ENCODE data around the gene C5AR1. TPM values are rescaled to one million over a fixed set of nuclear protein-coding genes. Genes with fewer than 3 reads are reported as not detected.

Gene C5AR1
- total RNA-seq, 2 experiments from 2014 or later: 4.4 to 5.8 TPM

DNA sequence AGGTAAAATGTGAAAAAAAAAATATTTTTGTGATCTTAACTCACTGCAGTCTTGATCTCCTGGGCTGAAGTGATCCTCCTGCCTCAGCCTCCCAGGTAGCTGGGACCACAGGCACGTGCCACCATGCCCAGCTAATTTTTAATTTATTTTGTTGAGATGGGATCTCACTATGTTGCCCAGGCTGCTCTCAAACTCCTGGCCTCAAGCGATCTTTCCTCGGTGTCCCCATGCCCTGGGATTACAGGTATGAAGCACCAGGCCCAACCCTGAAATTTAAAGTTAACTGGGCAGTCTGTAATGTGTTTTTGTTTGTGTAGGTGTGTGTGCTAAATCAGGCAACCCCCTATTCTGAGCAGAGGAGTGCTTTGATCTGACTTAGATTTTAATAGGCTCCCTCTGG is 3.4 kb upstream of the C5AR1 start:
- no peak for TF ChIP-seq CTCF (IDR thresholded peaks at IDR 0.05)
- H3K4me3 Mint-ChIP-seq: no peak overlapping the region
- H3K27ac ChIP-seq (ENCODE audit: low read depth in 1 of 2, low read length in 2 of 2): no peak overlapping the region
- DNase-seq: no peak
- H3K4me3 ChIP-seq (ENCODE audit: low read length): no peak overlapping the region
- no peak for ATAC-seq (ENCODE audit: poor library complexity)
- H3K4me1 ChIP-seq (ENCODE audit: insufficient read depth, low read length): peaks cover 7% of the 10 kb centered on the region
- intact Hi-C loops (cut with DNase I, micrococcal nuclease): no loop called here
- no peaks in the 10 kb centered on the region for H3K36me3 Mint-ChIP-seq (ENCODE audit: low read depth)
- H3K4me1 Mint-ChIP-seq (ENCODE audit: low read depth): peaks cover 5% of the 10 kb centered on the region
- no peaks in the 10 kb centered on the region for H3K9me3 Mint-ChIP-seq
- CTCF ChIA-PET: interaction anchor here (1.3 kb wide), 1 partner anchor 85 kb away, joined by 3 read pairs; no protein-coding TSS in a partner anchor
- peaks cover 0 to 3% of the 10 kb centered on the region in 2 experiments for H3K27me3 ChIP-seq (ENCODE audit: control insufficient read depth in 1 of 2, insufficient read depth in 2 of 2, low read length in 2 of 2)
- H3K27ac Mint-ChIP-seq: no peak overlapping the region
- no peaks in the 10 kb centered on the region for H3K9me3 ChIP-seq (ENCODE audit: control insufficient read depth in 1 of 2, insufficient read depth in 1 of 2, low read length in 2 of 2)
- POLR2A ChIA-PET: no interaction called here
- no peaks in the 10 kb centered on the region for H3K36me3 ChIP-seq (ENCODE audit: insufficient read depth, low read length)
- H3K27me3 Mint-ChIP-seq: peaks cover 25% of the 10 kb centered on the region

GRCh38 chr19:47309038-47309437 is 623 bp upstream of the C5AR1 start:
- Mint-ChIP-seq H3K9me3 (no peaks in the 10 kb centered on the region), H3K36me3 (ENCODE audit: low read depth) (no peaks in the 10 kb centered on the region), H3K27ac (no peak overlapping the region), H3K4me3 (no peak overlapping the region), H3K4me1 (ENCODE audit: low read depth) (peaks cover 5% of the 10 kb centered on the region), H3K27me3 (peaks cover 25% of the 10 kb centered on the region)
- Histone ChIP-seq H3K36me3 (ENCODE audit: insufficient read depth, low read length) (no peaks in the 10 kb centered on the region), H3K4me1 (ENCODE audit: insufficient read depth, low read length) (peaks cover 4% of the 10 kb centered on the region), H3K9me3 (ENCODE audit: control insufficient read depth in 1 of 2, insufficient read depth in 1 of 2, low read length in 2 of 2) (no peaks in the 10 kb centered on the region), H3K27ac (ENCODE audit: low read depth in 1 of 2, low read length in 2 of 2) (no peak overlapping the region), H3K4me3 (ENCODE audit: low read length) (no peak overlapping the region), H3K27me3 (ENCODE audit: control insufficient read depth in 1 of 2, insufficient read depth in 2 of 2, low read length in 2 of 2) (peaks cover 0 to 3% of the 10 kb centered on the region in 2 experiments)
- ChIA-PET CTCF (no interaction called here), POLR2A (no interaction called here)
- intact Hi-C loops (cut with DNase I, micrococcal nuclease): no loop called here
- DNase-seq (no peak), ATAC-seq (ENCODE audit: poor library complexity) (no peak)
- no peak for TF ChIP-seq CTCF (IDR thresholded peaks at IDR 0.05)

GRCh38 chr19:47310323-47310722 is 662 bp downstream of the C5AR1 start:
- peaks cover 2% of the 10 kb centered on the region for H3K4me1 Mint-ChIP-seq (ENCODE audit: low read depth)
- H3K27me3 Mint-ChIP-seq: peaks cover 24% of the 10 kb centered on the region
- H3K4me1 ChIP-seq (ENCODE audit: insufficient read depth, low read length): peaks cover 2% of the 10 kb centered on the region
- intact Hi-C loops (cut with DNase I, micrococcal nuclease): no loop called here
- peak overlapping the region; percentile 5 for H3K4me3 ChIP-seq (ENCODE audit: low read length)
- ChIA-PET CTCF (interaction anchor here (1.2 kb wide), 1 partner anchor 39 kb away, joined by 3 read pairs; the partner anchor contains the start of gene DHX34), POLR2A (no interaction called here)
- peaks cover 0 to 3% of the 10 kb centered on the region in 2 experiments for H3K27me3 ChIP-seq (ENCODE audit: control insufficient read depth in 1 of 2, insufficient read depth in 2 of 2, low read length in 2 of 2)
- ATAC-seq (ENCODE audit: poor library complexity): no peak
- H3K4me3 Mint-ChIP-seq: no peak overlapping the region
- H3K36me3 ChIP-seq (ENCODE audit: insufficient read depth, low read length): no peaks in the 10 kb centered on the region
- DNase-seq: no peak
- H3K27ac Mint-ChIP-seq: no peak overlapping the region
- no peaks in the 10 kb centered on the region for H3K36me3 Mint-ChIP-seq (ENCODE audit: low read depth)
- H3K9me3 Mint-ChIP-seq: no peaks in the 10 kb centered on the region
- no peak for TF ChIP-seq CTCF (IDR thresholded peaks at IDR 0.05)
- no peak overlapping the region for H3K27ac ChIP-seq (ENCODE audit: low read depth in 1 of 2, low read length in 2 of 2)
- H3K9me3 ChIP-seq (ENCODE audit: control insufficient read depth in 1 of 2, insufficient read depth in 1 of 2, low read length in 2 of 2): no peaks in the 10 kb centered on the region
